Fibroblast of skin of right biceps (primary cell): Measurements from ENCODE around the gene TRIM40.
"Not testable (repeated sequence)": the region's sequence is repeated elsewhere in the genome, so short reads cannot be mapped to it uniquely, and the experiment has no call there.

Source experiments
- DNase-seq: peaks from one replicate; pipeline ENCODE4 v3.0.0-alpha.2; 2013

TRIM40 gene

GRCh38 chr6:30165238-30165637, 29.3 kb downstream of the TRIM40 start:
- DNase-seq: not testable (repeated sequence)

- DNase-seq: no peak
These were observed 31.2 kb downstream of the TRIM40 start for GRCh38 chr6:30167101-30167500.

- no peak for DNase-seq
These were observed 32.8 kb downstream of the TRIM40 start for GRCh38 chr6:30168741-30169140.

- DNase-seq: peak; percentile 50
These were observed 34.0 kb downstream of the TRIM40 start for GRCh38 chr6:30169658-30170614.

GRCh38 chr6:30171677-30172471, 35.9 kb downstream of the TRIM40 start:
- DNase-seq: peak; percentile 6

GRCh38 chr6:30172681-30173080, 36.7 kb downstream of the TRIM40 start:
- no peak for DNase-seq

GRCh38 chr6:30175765-30176164, 39.8 kb downstream of the TRIM40 start:
- DNase-seq: no peak

- no peak for DNase-seq
These were observed 42.9 kb downstream of the TRIM40 start for GRCh38 chr6:30178837-30179236.

GRCh38 chr6:30180145-30180544, 44.2 kb downstream of the TRIM40 start:
- DNase-seq: no peak

GRCh38 chr6:30184417-30185031, 48.6 kb downstream of the TRIM40 start:
- DNase-seq: no peak

- DNase-seq: no peak
These were observed 50.0 kb downstream of the TRIM40 start for GRCh38 chr6:30185846-30186484.

GRCh38 chr6:30188541-30188940, 52.6 kb downstream of the TRIM40 start:
- DNase-seq: no peak

- DNase-seq: no peak
These were observed 56.1 kb downstream of the TRIM40 start for GRCh38 chr6:30192076-30192475.

- no peak for DNase-seq
These were observed 59.1 kb downstream of the TRIM40 start for GRCh38 chr6:30194797-30195690.

- DNase-seq: no peak
These were observed 60.0 kb downstream of the TRIM40 start for GRCh38 chr6:30195951-30196350.

GRCh38 chr6:30196376-30196775, 60.4 kb downstream of the TRIM40 start:
- no peak for DNase-seq
